HG03139 (cell line): ENCODE measurements around the gene KIF25.

Experiments
- ATAC-seq: cut with Tn5 transposase; IDR thresholded peaks from one replicate; pipeline ENCODE4 v1.9.1; 2021; ENCODE audit not compliant: unreplicated experiment

Gene KIF25

GRCh38 chr6:168033791-168034190 is 36.3 kb downstream of the KIF25 start:
- no peak for ATAC-seq

GRCh38 chr6:168034537-168034936 is 37.1 kb downstream of the KIF25 start:
- no peak for ATAC-seq

GRCh38 chr6:168035098-168035660 is 37.7 kb downstream of the KIF25 start:
- ATAC-seq, result no peak

- ATAC-seq, result no peak
Observed at GRCh38 chr6:168035661-168036545, 38.4 kb downstream of the KIF25 start.

- ATAC-seq, result no peak
Observed at GRCh38 chr6:168037242-168037641, 39.8 kb downstream of the KIF25 start.

- no peak for ATAC-seq
Observed at GRCh38 chr6:168037856-168038255, 40.4 kb downstream of the KIF25 start.

GRCh38 chr6:168038576-168039140 is 41.2 kb downstream of the KIF25 start:
- ATAC-seq, result no peak

- no peak for ATAC-seq
Observed at GRCh38 chr6:168039301-168039700, 41.8 kb downstream of the KIF25 start.

- ATAC-seq, result no peak
Observed at GRCh38 chr6:168039849-168040248, 42.4 kb downstream of the KIF25 start.

- no peak for ATAC-seq
Observed at GRCh38 chr6:168040856-168041496, 43.5 kb downstream of the KIF25 start.

- no peak for ATAC-seq
Observed at GRCh38 chr6:168041928-168042327, 44.5 kb downstream of the KIF25 start.

GRCh38 chr6:168042426-168043192 is 45.1 kb downstream of the KIF25 start:
- no peak for ATAC-seq

GRCh38 chr6:168043193-168043847 is 45.8 kb downstream of the KIF25 start:
- ATAC-seq, result no peak

- ATAC-seq, result no peak
Observed at GRCh38 chr6:168043848-168044415, 46.5 kb downstream of the KIF25 start.

GRCh38 chr6:168044521-168045130 is 47.2 kb downstream of the KIF25 start:
- no peak for ATAC-seq

- ATAC-seq, result no peak
Observed at GRCh38 chr6:168045141-168045691, 47.7 kb downstream of the KIF25 start.

GRCh38 chr6:168045706-168046620 is 48.5 kb downstream of the KIF25 start:
- no peak for ATAC-seq

- no peak for ATAC-seq
Observed at GRCh38 chr6:168046696-168047095, 49.2 kb downstream of the KIF25 start.
